IMR-90 (cell line): Measurements from ENCODE around the gene TTI1.

ENCODE experiments used
- CHD1 ChIP-seq: IDR thresholded peaks from 2 replicates; pipeline ENCODE4 v1.6.1; 2012; ENCODE audit warnings: low read depth, low read length, improper control_type of control experiment
- FOS ChIP-seq: fragments of 150-350 bp; IDR thresholded peaks from 2 replicates; pipeline ENCODE4 v1.6.1; 2016; ENCODE audit warnings: low read depth, low read length
- POLR2A ChIP-seq: IDR thresholded peaks from 2 replicates; pipeline ENCODE4 v1.6.1; 2012; ENCODE audit warnings: mild to moderate bottlenecking, low read depth, low read length
- TF ChIP-seq, protein P1 (sequence below): conservative IDR thresholded peaks from 2 replicates; pipeline ENCODE4 v1.5.1; 2012; ENCODE audit warnings: mild to moderate bottlenecking, low read depth, low read length, improper control_type of control experiment

DNA sequence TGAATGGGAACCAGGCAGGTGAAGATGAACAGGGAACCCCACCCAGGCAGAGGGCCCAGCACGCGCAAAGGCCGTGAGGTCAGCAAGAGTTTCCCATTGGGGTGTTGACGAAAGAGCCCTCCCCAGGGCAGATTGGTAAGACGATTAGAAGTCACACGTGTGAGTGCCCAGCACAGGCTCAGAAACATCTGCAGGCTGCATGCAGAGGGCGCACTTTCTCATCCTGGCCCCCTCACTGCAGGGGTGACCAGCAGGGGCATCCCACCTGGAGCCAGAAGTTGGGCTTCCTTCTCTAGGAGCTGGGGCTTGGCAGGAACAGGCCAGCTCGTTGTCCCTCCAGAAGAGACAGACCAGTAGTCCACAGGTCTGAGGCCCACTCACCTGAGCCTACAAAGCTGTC, 91.9 kb downstream of the TTI1 start:
- TF ChIP-seq, protein P1, sequence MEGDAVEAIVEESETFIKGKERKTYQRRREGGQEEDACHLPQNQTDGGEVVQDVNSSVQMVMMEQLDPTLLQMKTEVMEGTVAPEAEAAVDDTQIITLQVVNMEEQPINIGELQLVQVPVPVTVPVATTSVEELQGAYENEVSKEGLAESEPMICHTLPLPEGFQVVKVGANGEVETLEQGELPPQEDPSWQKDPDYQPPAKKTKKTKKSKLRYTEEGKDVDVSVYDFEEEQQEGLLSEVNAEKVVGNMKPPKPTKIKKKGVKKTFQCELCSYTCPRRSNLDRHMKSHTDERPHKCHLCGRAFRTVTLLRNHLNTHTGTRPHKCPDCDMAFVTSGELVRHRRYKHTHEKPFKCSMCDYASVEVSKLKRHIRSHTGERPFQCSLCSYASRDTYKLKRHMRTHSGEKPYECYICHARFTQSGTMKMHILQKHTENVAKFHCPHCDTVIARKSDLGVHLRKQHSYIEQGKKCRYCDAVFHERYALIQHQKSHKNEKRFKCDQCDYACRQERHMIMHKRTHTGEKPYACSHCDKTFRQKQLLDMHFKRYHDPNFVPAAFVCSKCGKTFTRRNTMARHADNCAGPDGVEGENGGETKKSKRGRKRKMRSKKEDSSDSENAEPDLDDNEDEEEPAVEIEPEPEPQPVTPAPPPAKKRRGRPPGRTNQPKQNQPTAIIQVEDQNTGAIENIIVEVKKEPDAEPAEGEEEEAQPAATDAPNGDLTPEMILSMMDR = peak; percentile 17; the same call in 1 of the 2 replicates
- TF ChIP-seq FOS = no peak
- no peak for TF ChIP-seq POLR2A
- TF ChIP-seq CHD1 = no peak
